K562 (cell line): ENCODE results near the gene SYTL4. TPM values are rescaled to one million over a fixed set of nuclear protein-coding genes. Genes with fewer than 3 reads are reported as not detected.

Experiments used
- ATAC-seq: fragments of 200-7000 bp; cut with Tn5 transposase; 3 replicates; pipeline ENCODE4 v1.9.1; 2020; ENCODE audit warnings: moderate library complexity
- BruUV-seq: library from RNA; stranded (reverse); fragments of 400-500 nt; replicated peaks from 2 replicates; lab custom pipeline; 2021; lab: Mats Ljungman, UMichigan
- CTCF ChIA-PET: fragments of 300-600 bp; formaldehyde crosslinking; extraction: SDS; loops from one replicate; lab custom pipeline; 2021; ENCODE audit warnings: low intra/inter-chr PET ratio; lab: Yijun Ruan, JAX
- POLR2A ChIA-PET: fragments of 300-600, 350-650 bp; sonication (Branson Sonifier 250); formaldehyde crosslinking; extraction: SDS; loops from one replicate; lab custom pipeline; 2021; ENCODE audit warnings: antibody characterized with exemption, inconsistent platforms; lab: Yijun Ruan, JAX
- DNase-seq, 4 experiments: peaks; one replicate each; pipeline versions ENCODE4 v3.0.0 to v3.0.0-alpha.2; 2011 to 2018; ENCODE audit warnings: low spot score in 3 of 4, mixed read lengths in 3 of 4; ENCODE audit errors: extremely low read depth in 1 of 4
- FAIRE-seq: peaks from 2 replicates; lab custom pipeline; 2011; peaks lifted over from hg19 to GRCh38; lab: Jason Lieb, UNC
- H2AFZ ChIP-seq: 2 replicates; pipeline ENCODE4 v1.6.0; 2011; ENCODE audit warnings: low read depth, low read length, control low read depth, inconsistent platforms
- H3K27ac ChIP-seq: fragments of 200-600 bp; 3 replicates; pipeline ENCODE4 v1.8.0; 2011; ENCODE audit warnings: low read depth, mild to moderate bottlenecking, control low read depth, inconsistent platforms, low read length, moderate library complexity, mixed read lengths; ENCODE audit errors: extremely low read depth
- H3K27me3 ChIP-seq, 2 experiments: fragments of 300-600 bp in 1 of 2; 2 replicates in 1 of 2; 3 replicates in 1 of 2; pipeline versions ENCODE4 v1.6.0 to v1.8.0; 2011; ENCODE audit warnings: inconsistent platforms in 2 of 2, low read length in 2 of 2, mild to moderate bottlenecking in 1 of 2, mixed read lengths in 1 of 2, moderate library complexity in 1 of 2; ENCODE audit not compliant: control insufficient read depth in 2 of 2, insufficient read depth in 2 of 2
- H3K36me3 ChIP-seq: fragments of 300-600 bp; 3 replicates; pipeline ENCODE4 v1.8.0; 2011; ENCODE audit warnings: mild to moderate bottlenecking, low read length, inconsistent platforms; ENCODE audit not compliant: control insufficient read depth, insufficient read depth
- H3K4me1 ChIP-seq, 2 experiments: fragments of 200-600 bp in 1 of 2; replicated peaks in 1 of 2; 2 replicates in 1 of 2; 3 replicates in 1 of 2; pipeline versions ENCODE4 v1.5.1 to v1.8.0; 2011; ENCODE audit warnings: inconsistent platforms in 2 of 2, low read length in 2 of 2, mild to moderate bottlenecking in 1 of 2, mixed read lengths in 1 of 2, moderate library complexity in 1 of 2; ENCODE audit not compliant: control insufficient read depth in 2 of 2, insufficient read depth in 2 of 2
- H3K4me2 ChIP-seq: 2 replicates; pipeline ENCODE4 v1.6.1; 2011; ENCODE audit warnings: low read length, control low read depth, inconsistent platforms, mixed read lengths; ENCODE audit not compliant: insufficient read depth
- H3K4me3 ChIP-seq: fragments of 200-600 bp; sonication (generic), shearing (Covaris generic); 2 replicates; pipeline ENCODE4 v1.5.1; 2016; ENCODE audit warnings: control low read depth, inconsistent platforms
- H3K79me2 ChIP-seq: fragments of 200-600 bp; 3 replicates; pipeline ENCODE4 v1.8.0; 2011; ENCODE audit warnings: low read length, inconsistent platforms; ENCODE audit not compliant: control insufficient read depth, insufficient read depth
- H3K9ac ChIP-seq, 2 experiments: 2 replicates each; pipeline versions ENCODE4 v1.6.0 to v1.6.1; 2011; ENCODE audit warnings: low read depth in 2 of 2, low read length in 2 of 2, control low read depth in 1 of 2, inconsistent platforms in 1 of 2, mild to moderate bottlenecking in 1 of 2, mixed read lengths in 1 of 2; ENCODE audit not compliant: insufficient read depth in 1 of 2
- H3K9me1 ChIP-seq: one replicate; pipeline ENCODE4 v1.6.0; 2011; ENCODE audit warnings: inconsistent platforms, mild to moderate bottlenecking, low read length, moderate library complexity; ENCODE audit not compliant: control insufficient read depth, insufficient read depth
- H3K9me3 ChIP-seq: replicated peaks from 2 replicates; pipeline ENCODE4 v1.5.1; 2011; ENCODE audit warnings: low read depth, low read length, inconsistent platforms; ENCODE audit not compliant: control insufficient read depth, insufficient read depth
- H4K20me1 ChIP-seq: replicated peaks from 2 replicates; pipeline ENCODE4 v1.6.1; 2011; ENCODE audit warnings: low read length, inconsistent platforms, mixed read lengths; ENCODE audit not compliant: control insufficient read depth, insufficient read depth
- CBX2 ChIP-seq: fragments of 200-600 bp; sonication (generic); IDR thresholded peaks from one replicate; pipeline ENCODE4 v1.6.1; 2012; ENCODE audit warnings: mild to moderate bottlenecking, low read length, inconsistent platforms; ENCODE audit not compliant: insufficient read depth, poor library complexity, severe bottlenecking
- HMGN3 ChIP-seq: IDR thresholded peaks from 2 replicates; pipeline ENCODE4 v1.6.1; 2011; ENCODE audit warnings: borderline replicate concordance, low read depth, mild to moderate bottlenecking, mixed read lengths, low read length; ENCODE audit not compliant: insufficient read length; ENCODE audit errors: extremely low read depth
- IRF2 ChIP-seq: sonication (generic); formaldehyde crosslinking; IDR thresholded peaks from 2 replicates; pipeline ENCODE4 v1.8.1; 2022; ENCODE audit warnings: mild to moderate bottlenecking, missing genetic modification reagents
- MBD1 ChIP-seq: fragments of 250-450 bp; sonication (Bioruptor Pico); IDR thresholded peaks from 2 replicates; pipeline ENCODE4 v1.8.0; 2022; ENCODE audit warnings: inconsistent platforms
- NFATC3 ChIP-seq: fragments of 450-650 bp; IDR thresholded peaks from 2 replicates; pipeline ENCODE4 v1.6.1; 2017; ENCODE audit warnings: mild to moderate bottlenecking
- SMARCA5 ChIP-seq: fragments of 450-650 bp; IDR thresholded peaks from 2 replicates; pipeline ENCODE4 v1.6.1; 2016
- WGBS: fragments of 100-300 bp; shearing (Covaris generic); methylation state at CpG from one replicate; pipeline ENCODE4 v1.1.6; 2016; ENCODE audit warnings: low coverage, mixed read lengths; ENCODE audit not compliant: insufficient coverage; ENCODE audit errors: missing lambda C conversion rate; 5-methylcytosine and 5-hydroxymethylcytosine counted together
- in situ Hi-C: fragments of 300-500 bp; cut with MboI; formaldehyde crosslinking; loops from 4 replicates; pipeline ENCODE4 v1.15.0; 2018; ENCODE audit warnings: inconsistent platforms, mixed read lengths
- intact Hi-C: fragments of 100-400 bp; cut with micrococcal nuclease; formaldehyde crosslinking; loops from 2 replicates; pipeline ENCODE4 v1.14.2; 2022
- polyA plus RNA-seq, 8 experiments: library from polyadenylated mRNA; depleted of rRNA in 4 of 8; stranded (reverse) in 5 of 8; unstranded in 3 of 8; fragments of >200 nt; fragmentation: Nextera tagmentation in 2 of 8; fragmentation: Illumina TruSeq in 1 of 8; extraction: Ambion mirVana in 2 of 8; extraction: Trizol in 1 of 8; gene quantifications; 2 replicates each; pipeline versions ENCODE4 v1.2.1 to v1.2.3, GENCODE V29; 2011 to 2014; ENCODE audit warnings: inconsistent platforms in 1 of 8, missing spikeins in 1 of 8
- total RNA-seq, 7 experiments: library from RNA; depleted of rRNA in 6 of 7; stranded (reverse); fragments of >200 nt in 6 of 7; fragmentation: Illumina TruSeq in 2 of 7; extraction: Trizol in 2 of 7; gene quantifications; 2 replicates each; pipeline versions ENCODE4 v1.2.1 to v1.2.3, GENCODE V29; 2011 to 2021; ENCODE audit warnings: low replicate concordance in 1 of 7

Gene SYTL4
- total and polyA plus RNA-seq, 9 of the 15 experiments (the other 6 are each of a cell fraction or from before 2014, with no cell fraction given) = 0.65 to 9.0 (median 1.5) TPM

- Histone ChIP-seq H3K4me1 (no peaks in the 10 kb centered on the region), H3K36me3 (no peaks in the 10 kb centered on the region), H2AFZ (no peak overlapping the region), H3K79me2 (no peaks in the 10 kb centered on the region), H3K4me2 (no peak overlapping the region), H3K9me3 (no peaks in the 10 kb centered on the region), H3K9ac (no peak overlapping the region), H4K20me1 (no peaks in the 10 kb centered on the region), H3K4me3 (no peak overlapping the region), H3K9me1 (no peaks in the 10 kb centered on the region), H3K27ac (no peak overlapping the region), H3K27me3 (no peaks in the 10 kb centered on the region)
- FAIRE-seq = no peak
- CTCF ChIA-PET = no interaction called here
- 0% methylated on average over 3 of the region's 3 CpGs for WGBS
- TF ChIP-seq IRF2 (no peak), MBD1 (CRISPR knock-in tag) (no peak), NFATC3 (no peak), SMARCA5 (no peak), HMGN3 (no peak), CBX2 (no peak)
- in situ Hi-C loops = no loop called here
- no peak for ATAC-seq
- DNase-seq = no peak
- POLR2A ChIA-PET = no interaction called here
- BruUV-seq = no TSS peak
- intact Hi-C loops = no loop called here
Measured at GRCh38 chrX:100704581-100705203, 27.2 kb downstream of the SYTL4 start.
